PC-3 (cell line): ENCODE results near the gene PTDSS2.

Source experiments
- CTCF ChIP-seq: fragments of 300-600 bp; sonication (generic); conservative IDR thresholded peaks from 2 replicates; pipeline ENCODE4 v1.5.1; 2017; ENCODE audit warnings: antibody characterized with exemption, low read depth, mild to moderate bottlenecking, low read length
- EZH2phosphoT487 ChIP-seq: fragments of 300-600 bp; sonication (generic); IDR thresholded peaks from 2 replicates; pipeline ENCODE4 v1.6.1; 2018; ENCODE audit warnings: mild to moderate bottlenecking, antibody characterized with exemption, low read length, borderline replicate concordance

DNA sequence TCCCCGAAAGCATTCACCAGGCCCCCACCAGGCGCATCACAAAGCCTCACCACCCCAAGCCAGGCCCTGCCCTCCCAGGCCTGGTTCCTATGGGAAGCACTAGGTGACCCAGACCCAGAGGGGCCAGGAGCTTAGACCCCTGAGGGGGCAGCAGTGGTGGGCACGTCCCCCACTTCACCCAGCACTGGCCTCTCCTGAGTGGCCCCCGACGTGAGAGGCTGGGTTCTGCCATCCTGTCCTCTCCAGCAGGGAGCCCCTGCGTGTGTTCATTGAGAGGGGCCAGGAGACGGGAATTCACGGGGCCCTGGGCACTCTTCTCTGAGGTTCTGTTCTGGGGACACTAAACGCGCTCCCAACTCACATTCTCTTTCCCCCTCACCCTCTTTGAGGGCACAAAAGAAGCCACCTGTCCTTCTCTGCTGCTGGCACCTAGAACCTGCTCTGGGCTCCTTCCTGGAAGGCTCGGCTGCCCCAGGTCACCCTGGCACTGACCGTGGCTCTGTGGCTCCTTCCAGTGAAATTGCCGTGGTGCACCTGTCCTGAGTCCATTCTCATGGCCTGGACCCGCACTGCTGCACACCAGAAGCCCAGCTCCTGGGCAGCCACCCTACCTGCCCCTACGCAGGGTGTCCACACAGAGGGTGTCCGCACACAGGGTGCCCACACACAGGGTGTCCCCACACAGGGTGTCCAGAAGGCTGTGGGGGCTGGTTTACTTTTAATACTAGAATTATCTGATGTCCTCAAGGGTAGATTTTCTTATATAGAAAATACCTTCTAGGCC is 12.2 kb downstream of the PTDSS2 start:
- no peak for TF ChIP-seq CTCF
- no peak for TF ChIP-seq EZH2phosphoT487
